ENCODE measurements around the gene OLFML1.

Gene OLFML1

DNA sequence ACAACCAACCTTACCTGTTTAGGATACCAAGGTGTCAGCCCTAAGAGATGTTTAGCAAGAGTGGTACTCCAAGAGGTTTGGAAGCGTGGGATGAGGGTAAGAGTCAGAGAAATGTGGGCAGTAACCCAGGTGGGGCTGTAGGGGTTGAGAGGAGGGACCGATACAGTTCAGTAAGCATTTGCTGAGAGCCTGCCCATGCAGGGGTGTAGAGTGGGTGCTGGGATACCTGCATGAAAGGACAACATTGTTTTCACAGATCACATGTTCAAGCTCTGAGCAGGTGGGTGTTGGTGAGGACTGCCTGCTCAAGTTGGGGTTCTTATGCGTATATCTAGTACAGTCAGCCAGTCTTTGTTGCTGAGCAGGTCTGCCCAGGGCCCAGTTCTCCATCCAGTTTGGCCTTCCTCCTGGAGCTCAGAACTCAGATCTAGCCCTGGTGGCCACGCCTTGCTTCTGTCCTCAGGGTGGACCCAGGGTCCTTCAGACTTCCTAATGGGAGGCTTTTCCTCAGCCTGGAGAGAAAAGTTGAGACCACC is 43.3 kb downstream of the OLFML1 start:
- DNase-seq (ENCODE audit: low read depth, low spot score): no peak

DNA sequence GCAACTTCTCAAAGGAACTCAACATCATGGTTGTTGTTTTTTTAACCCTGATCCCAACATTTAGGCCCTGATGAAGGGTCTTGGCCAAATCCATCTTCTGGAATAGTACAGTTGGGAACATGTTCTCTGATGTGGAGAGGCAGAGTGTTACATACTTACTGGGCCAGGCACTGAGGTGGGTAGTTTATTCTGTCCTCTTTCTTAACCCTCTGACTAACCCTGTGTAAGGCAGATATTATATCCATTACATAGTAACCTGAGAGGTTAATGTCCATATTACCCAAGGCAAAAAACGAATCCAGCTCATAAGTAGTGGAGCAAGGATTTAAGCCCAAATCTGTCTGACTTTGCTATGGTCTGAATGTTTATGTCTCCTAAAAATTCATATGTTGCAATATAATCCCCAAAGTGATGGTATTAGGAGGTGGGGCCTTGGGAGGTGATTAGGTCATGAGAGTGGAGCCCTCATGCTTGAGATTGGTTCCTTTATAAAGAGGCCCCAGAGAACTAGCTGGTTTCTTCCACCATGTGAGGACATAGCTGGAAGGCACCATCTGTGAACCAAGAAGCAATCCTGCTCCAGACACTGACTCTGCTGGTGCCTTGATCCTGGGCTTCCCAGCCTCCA is 44.8 kb downstream of the OLFML1 start:
- Histone ChIP-seq H3K27ac (ENCODE audit: low read length) (no peak overlapping the region), H3K4me1 (ENCODE audit: control insufficient read depth, insufficient read depth, low read length) (no peaks in the 10 kb centered on the region), H3K9me3 (ENCODE audit: control insufficient read depth, insufficient read depth, low read length) (no peaks in the 10 kb centered on the region), H3K27me3 (ENCODE audit: control insufficient read depth, insufficient read depth, low read length) (no peaks in the 10 kb centered on the region), H3K36me3 (ENCODE audit: control insufficient read depth, insufficient read depth, low read length) (no peaks in the 10 kb centered on the region), H3K4me3 (ENCODE audit: low read length) (no peak overlapping the region)
- no CpG with 5 or more reads among the region's 1 CpG for WGBS (ENCODE audit: insufficient coverage, insufficient read length)
- DNase-seq (ENCODE audit: low read depth, low spot score): no peak

More for the DNA sequence above, 43.3 kb downstream of the OLFML1 start:
- no CpG with 5 or more reads among the region's 4 CpGs for WGBS (ENCODE audit: insufficient coverage, insufficient read length)
- H3K9me3 ChIP-seq (ENCODE audit: control insufficient read depth, insufficient read depth, low read length): no peaks in the 10 kb centered on the region
- no peak overlapping the region for H3K4me3 ChIP-seq (ENCODE audit: low read length)
- H3K27me3 ChIP-seq (ENCODE audit: control insufficient read depth, insufficient read depth, low read length): no peaks in the 10 kb centered on the region
- H3K27ac ChIP-seq (ENCODE audit: low read length): no peak overlapping the region
- H3K4me1 ChIP-seq (ENCODE audit: control insufficient read depth, insufficient read depth, low read length): no peaks in the 10 kb centered on the region
- H3K36me3 ChIP-seq (ENCODE audit: control insufficient read depth, insufficient read depth, low read length): no peaks in the 10 kb centered on the region

DNA sequence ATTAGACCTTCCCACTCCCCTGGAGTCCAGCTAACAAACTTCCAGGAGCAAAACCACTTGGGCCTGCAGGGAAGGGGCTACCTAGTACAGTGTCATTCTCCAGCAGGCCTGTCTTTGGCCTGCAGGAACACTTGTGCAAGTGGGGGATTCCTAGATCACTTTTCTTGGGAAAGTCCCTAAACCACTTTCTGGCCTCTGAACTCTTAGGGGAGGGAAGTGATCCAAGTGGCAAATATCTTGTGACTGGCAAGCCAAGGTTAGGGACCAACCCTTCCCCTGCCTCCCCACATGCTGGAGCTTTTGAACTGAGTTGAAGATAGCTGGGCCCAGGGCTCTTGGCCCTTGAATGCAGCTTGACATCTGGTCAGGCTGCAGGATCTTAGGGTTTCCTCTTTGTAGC is 45.7 kb downstream of the OLFML1 start:
- Histone ChIP-seq H3K4me3 (ENCODE audit: low read length) (no peak overlapping the region), H3K27ac (ENCODE audit: low read length) (no peak overlapping the region), H3K27me3 (ENCODE audit: control insufficient read depth, insufficient read depth, low read length) (no peaks in the 10 kb centered on the region), H3K4me1 (ENCODE audit: control insufficient read depth, insufficient read depth, low read length) (no peaks in the 10 kb centered on the region), H3K9me3 (ENCODE audit: control insufficient read depth, insufficient read depth, low read length) (no peaks in the 10 kb centered on the region), H3K36me3 (ENCODE audit: control insufficient read depth, insufficient read depth, low read length) (no peaks in the 10 kb centered on the region)
- no peak for DNase-seq (ENCODE audit: low read depth, low spot score)

DNA sequence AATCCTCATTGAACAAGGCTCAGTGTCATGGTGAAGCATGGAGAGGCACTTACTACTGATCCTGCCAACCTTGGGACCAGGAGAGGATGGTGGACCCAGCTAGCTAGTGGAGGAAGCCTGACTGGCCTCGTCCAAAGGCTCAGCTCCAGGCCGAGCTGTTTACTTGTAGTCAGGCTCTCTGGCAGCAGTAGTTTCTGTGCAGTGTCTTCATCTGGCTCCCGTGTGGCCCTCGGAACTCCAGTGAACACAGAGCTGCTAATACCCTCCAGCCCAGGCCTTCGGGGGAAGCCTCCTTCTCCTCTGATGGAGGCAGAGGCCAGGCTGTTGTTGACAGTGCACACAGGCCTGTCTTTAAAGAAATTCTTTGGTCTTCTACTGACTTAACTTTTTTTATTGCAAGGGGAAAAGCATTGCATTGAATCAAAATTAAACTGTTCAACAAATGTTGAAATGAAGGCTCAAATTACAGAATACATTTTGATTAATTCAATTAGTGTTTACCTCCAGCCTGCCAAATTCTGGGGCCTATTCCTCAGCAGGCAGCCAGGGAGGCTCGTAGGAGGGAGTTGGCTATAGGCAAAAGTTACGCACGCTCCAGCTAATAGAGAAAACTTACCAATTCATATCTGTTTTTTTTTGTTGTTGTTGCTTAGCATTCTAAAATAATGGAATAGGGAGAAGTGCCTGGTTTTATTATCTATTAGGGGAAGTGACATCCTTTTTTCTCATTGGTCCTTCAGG is 47.3 kb downstream of the OLFML1 start:
- no CpG with 5 or more reads among the region's 8 CpGs for WGBS (ENCODE audit: insufficient coverage, insufficient read length)
- H3K9me3 ChIP-seq (ENCODE audit: control insufficient read depth, insufficient read depth, low read length): no peaks in the 10 kb centered on the region
- H3K27me3 ChIP-seq (ENCODE audit: control insufficient read depth, insufficient read depth, low read length): no peaks in the 10 kb centered on the region
- H3K27ac ChIP-seq (ENCODE audit: low read length): no peak overlapping the region
- no peaks in the 10 kb centered on the region for H3K4me1 ChIP-seq (ENCODE audit: control insufficient read depth, insufficient read depth, low read length)
- no peak for DNase-seq (ENCODE audit: low read depth, low spot score)
- no peak overlapping the region for H3K4me3 ChIP-seq (ENCODE audit: low read length)
- H3K36me3 ChIP-seq (ENCODE audit: control insufficient read depth, insufficient read depth, low read length): no peaks in the 10 kb centered on the region

DNA sequence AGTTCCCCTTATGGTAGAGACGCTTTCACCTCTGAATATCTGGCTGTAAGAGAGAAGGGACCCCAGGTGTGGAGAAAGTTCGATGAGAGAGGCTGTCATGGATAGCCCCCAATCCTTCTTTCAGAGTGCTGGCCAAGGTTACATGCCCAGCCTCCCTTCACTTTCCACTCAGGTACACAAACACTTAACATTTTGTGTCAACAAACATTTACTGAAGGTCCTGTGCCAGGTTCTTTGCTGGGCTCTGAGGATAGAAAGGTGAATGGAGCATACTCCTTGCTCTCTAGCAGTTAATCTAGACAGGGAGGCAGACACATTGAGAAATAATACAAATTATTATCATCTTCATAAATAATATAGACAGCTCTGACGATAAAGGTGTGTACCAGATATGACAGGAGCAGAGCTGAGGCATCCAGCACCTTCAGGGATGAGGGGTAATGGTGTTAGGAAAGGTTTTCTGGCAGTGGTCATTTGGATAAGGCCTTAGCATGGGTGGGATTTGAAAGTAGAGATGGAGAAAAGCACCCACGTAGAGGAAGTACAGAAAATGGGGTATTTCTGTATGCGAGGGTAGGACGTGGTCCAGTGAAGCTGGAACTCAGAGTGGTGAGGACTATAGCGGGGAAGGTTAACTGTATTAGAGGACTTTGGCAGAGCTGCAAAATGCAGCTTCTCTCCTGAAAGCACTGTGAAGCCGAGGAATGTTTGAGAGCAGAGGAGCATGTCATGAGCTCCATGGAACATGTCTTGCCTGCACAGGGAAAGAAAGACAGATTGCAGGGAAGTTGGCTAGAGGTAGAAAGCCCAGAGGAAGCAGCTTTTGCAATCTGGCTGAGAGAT is 48.1 kb downstream of the OLFML1 start:
- H3K27ac ChIP-seq (ENCODE audit: low read length): no peak overlapping the region
- no peaks in the 10 kb centered on the region for H3K9me3 ChIP-seq (ENCODE audit: control insufficient read depth, insufficient read depth, low read length)
- no peak for DNase-seq (ENCODE audit: low read depth, low spot score)
- H3K4me3 ChIP-seq (ENCODE audit: low read length): no peak overlapping the region
- H3K36me3 ChIP-seq (ENCODE audit: control insufficient read depth, insufficient read depth, low read length): no peaks in the 10 kb centered on the region
- no CpG with 5 or more reads among the region's 8 CpGs for WGBS (ENCODE audit: insufficient coverage, insufficient read length)
- H3K27me3 ChIP-seq (ENCODE audit: control insufficient read depth, insufficient read depth, low read length): no peaks in the 10 kb centered on the region
- no peaks in the 10 kb centered on the region for H3K4me1 ChIP-seq (ENCODE audit: control insufficient read depth, insufficient read depth, low read length)

DNA sequence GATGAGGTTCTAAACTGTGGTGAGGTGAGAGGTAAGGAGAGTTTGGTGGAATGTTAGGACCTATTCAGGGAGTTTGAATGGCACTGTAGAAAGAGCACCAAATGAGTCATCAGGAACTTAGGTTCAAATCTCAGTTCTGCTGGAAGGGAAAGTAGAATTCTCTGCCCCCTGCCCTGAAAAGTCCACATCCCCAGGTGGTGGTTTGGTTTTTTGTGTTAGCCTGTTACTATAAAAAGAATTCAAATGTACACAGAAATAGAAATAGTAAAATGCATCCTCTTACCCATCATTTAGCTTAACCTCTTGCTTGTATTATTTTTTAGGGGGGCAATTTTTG is 48.7 kb downstream of the OLFML1 start:
- DNase-seq (ENCODE audit: low read depth, low spot score): no peak
- no peaks in the 10 kb centered on the region for H3K36me3 ChIP-seq (ENCODE audit: control insufficient read depth, insufficient read depth, low read length)
- no peak overlapping the region for H3K4me3 ChIP-seq (ENCODE audit: low read length)
- no peak overlapping the region for H3K27ac ChIP-seq (ENCODE audit: low read length)
- no peaks in the 10 kb centered on the region for H3K9me3 ChIP-seq (ENCODE audit: control insufficient read depth, insufficient read depth, low read length)
- no peaks in the 10 kb centered on the region for H3K4me1 ChIP-seq (ENCODE audit: control insufficient read depth, insufficient read depth, low read length)
- no peaks in the 10 kb centered on the region for H3K27me3 ChIP-seq (ENCODE audit: control insufficient read depth, insufficient read depth, low read length)

DNA sequence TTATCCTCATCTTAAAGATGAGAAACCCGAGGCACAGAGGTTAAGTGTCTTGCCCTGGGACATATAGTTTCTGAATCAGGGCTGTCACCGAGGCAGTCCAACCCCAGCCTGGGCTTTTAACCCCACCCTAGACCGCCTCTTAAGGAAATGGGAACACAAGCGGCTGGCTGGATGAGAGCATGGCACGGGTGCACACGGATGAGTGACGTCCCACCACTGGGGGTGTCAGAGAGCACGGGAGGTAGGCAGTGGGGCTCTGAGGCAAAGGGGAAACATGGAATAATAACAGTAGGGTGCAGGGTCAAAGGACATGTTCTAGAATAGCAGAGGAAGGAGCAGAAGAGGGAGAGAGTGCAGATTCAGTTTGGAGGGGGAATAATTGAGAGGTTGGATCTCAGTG is 50.8 kb downstream of the OLFML1 start:
- H3K9me3 ChIP-seq (ENCODE audit: control insufficient read depth, insufficient read depth, low read length): no peaks in the 10 kb centered on the region
- H3K4me3 ChIP-seq (ENCODE audit: low read length): no peak overlapping the region
- no peaks in the 10 kb centered on the region for H3K27me3 ChIP-seq (ENCODE audit: control insufficient read depth, insufficient read depth, low read length)
- WGBS (ENCODE audit: insufficient coverage, insufficient read length): no CpG with 5 or more reads among the region's 8 CpGs
- DNase-seq (ENCODE audit: low read depth, low spot score): no peak
- no peaks in the 10 kb centered on the region for H3K4me1 ChIP-seq (ENCODE audit: control insufficient read depth, insufficient read depth, low read length)
- H3K36me3 ChIP-seq (ENCODE audit: control insufficient read depth, insufficient read depth, low read length): no peaks in the 10 kb centered on the region
- no peak overlapping the region for H3K27ac ChIP-seq (ENCODE audit: low read length)

DNA sequence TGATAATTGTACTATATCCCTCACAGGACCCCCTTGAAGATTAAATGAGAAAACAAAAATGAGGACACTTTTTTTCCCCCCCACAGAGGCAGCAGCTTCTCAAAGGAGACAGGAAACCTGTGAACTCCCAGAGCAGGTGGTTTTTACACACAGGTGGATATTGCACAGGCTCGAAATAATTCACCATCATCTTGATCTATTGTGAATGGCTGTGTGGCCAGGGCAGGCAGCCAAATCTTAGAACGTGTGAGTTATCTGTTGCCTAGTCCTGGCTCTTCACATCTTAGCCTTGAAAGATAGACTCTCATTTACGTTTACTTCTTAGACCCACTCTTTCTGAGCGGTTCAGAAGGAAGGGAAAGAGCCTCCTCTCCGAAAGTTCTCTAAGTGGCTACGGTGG is 52.0 kb downstream of the OLFML1 start:
- no peaks in the 10 kb centered on the region for H3K27me3 ChIP-seq (ENCODE audit: control insufficient read depth, insufficient read depth, low read length)
- H3K4me1 ChIP-seq (ENCODE audit: control insufficient read depth, insufficient read depth, low read length): no peaks in the 10 kb centered on the region
- no peak overlapping the region for H3K4me3 ChIP-seq (ENCODE audit: low read length)
- DNase-seq (ENCODE audit: low read depth, low spot score): no peak
- WGBS (ENCODE audit: insufficient coverage, insufficient read length): no CpG with 5 or more reads among the region's 6 CpGs
- no peaks in the 10 kb centered on the region for H3K9me3 ChIP-seq (ENCODE audit: control insufficient read depth, insufficient read depth, low read length)
- no peak overlapping the region for H3K27ac ChIP-seq (ENCODE audit: low read length)
- H3K36me3 ChIP-seq (ENCODE audit: control insufficient read depth, insufficient read depth, low read length): no peaks in the 10 kb centered on the region

DNA sequence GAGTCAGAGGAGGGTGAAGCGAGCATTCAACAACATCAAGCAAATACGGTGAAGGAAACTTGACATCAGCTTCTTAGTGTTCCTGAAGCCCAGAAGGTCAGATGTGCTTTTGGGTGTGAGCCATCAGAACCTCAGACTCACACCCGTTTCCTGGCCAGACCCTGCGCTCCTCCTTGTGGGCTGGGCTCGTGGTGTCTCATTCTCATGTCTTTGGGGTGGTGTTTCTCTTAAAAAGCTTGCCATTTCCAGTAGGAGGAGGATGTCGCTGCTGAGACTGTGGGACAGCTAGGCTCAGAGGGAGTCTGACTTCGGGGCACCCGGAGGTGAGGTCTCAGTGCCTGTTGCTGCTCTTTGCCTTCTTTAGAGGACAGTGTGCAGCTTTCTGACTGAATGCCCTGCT is 52.7 kb downstream of the OLFML1 start:
- H3K9me3 ChIP-seq (ENCODE audit: control insufficient read depth, insufficient read depth, low read length): no peaks in the 10 kb centered on the region
- DNase-seq (ENCODE audit: low read depth, low spot score): no peak
- H3K4me1 ChIP-seq (ENCODE audit: control insufficient read depth, insufficient read depth, low read length): no peaks in the 10 kb centered on the region
- H3K27me3 ChIP-seq (ENCODE audit: control insufficient read depth, insufficient read depth, low read length): no peaks in the 10 kb centered on the region
- H3K4me3 ChIP-seq (ENCODE audit: low read length): no peak overlapping the region
- WGBS (ENCODE audit: insufficient coverage, insufficient read length): no CpG with 5 or more reads among the region's 8 CpGs
- no peaks in the 10 kb centered on the region for H3K36me3 ChIP-seq (ENCODE audit: control insufficient read depth, insufficient read depth, low read length)
- no peak overlapping the region for H3K27ac ChIP-seq (ENCODE audit: low read length)

DNA sequence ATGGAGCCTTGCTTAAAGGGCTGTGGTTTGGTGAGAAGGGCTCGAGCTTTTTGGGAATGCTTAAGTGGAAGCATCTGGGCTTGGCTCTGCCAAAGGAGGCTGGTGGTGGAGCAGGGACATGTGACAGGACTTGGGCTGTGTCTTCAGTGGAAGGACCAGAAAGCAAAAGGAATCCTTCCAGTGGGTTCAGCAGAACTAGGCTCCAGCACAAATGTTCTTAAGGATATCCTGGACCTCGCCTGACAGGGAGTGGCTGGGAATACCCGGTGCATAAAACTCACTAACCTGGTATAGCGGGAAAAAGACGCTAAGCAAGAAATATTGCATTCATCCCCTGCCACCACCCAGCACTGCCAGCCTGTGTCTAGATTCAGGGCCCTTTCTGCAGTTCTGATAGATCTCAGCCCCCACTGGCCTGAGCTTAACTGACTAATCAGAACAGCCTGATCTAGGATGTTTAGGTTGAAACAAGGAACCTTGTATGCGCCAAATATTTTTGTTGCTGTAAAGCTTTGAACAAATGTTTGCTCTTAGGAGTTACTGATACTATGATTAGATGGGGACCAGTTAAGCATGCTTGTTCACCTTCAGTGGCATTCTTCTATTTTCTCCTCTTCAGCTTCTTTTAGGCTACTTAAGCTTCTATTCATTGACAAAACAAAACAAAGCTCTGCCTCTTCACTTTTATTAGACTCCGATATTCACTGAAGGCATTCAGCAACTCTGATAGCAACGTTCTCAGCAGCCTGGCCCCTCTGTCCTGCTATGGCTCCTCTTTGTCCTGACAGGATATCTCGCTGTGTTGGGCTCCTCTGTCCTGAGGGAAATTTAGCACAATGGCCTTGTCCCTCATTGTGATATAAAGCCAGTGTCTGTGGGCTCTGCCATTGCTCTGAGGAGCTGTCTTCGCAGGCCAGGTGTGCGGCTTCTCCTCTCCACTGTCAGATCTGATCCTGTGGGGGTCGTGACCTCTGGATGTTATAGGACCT is 53.5 kb downstream of the OLFML1 start:
- no CpG with 5 or more reads among the region's 12 CpGs for WGBS (ENCODE audit: insufficient coverage, insufficient read length)
- DNase-seq (ENCODE audit: low read depth, low spot score): no peak

More for the DNA sequence above, 53.5 kb downstream of the OLFML1 start:
- Histone ChIP-seq H3K27me3 (ENCODE audit: control insufficient read depth, insufficient read depth, low read length) (no peaks in the 10 kb centered on the region), H3K4me1 (ENCODE audit: control insufficient read depth, insufficient read depth, low read length) (no peaks in the 10 kb centered on the region), H3K36me3 (ENCODE audit: control insufficient read depth, insufficient read depth, low read length) (no peaks in the 10 kb centered on the region), H3K4me3 (ENCODE audit: low read length) (no peak overlapping the region), H3K27ac (ENCODE audit: low read length) (no peak overlapping the region), H3K9me3 (ENCODE audit: control insufficient read depth, insufficient read depth, low read length) (no peaks in the 10 kb centered on the region)

All from iPS DF 6.9 (cell line).